WI38 (cell line): Measurements from ENCODE around the gene CEP43.

ENCODE experiments used
- H3K4me3 ChIP-seq: 2 replicates; pipeline ENCODE4 v1.5.1; 2011; ENCODE audit warnings: low read depth, mild to moderate bottlenecking, control low read depth, low read length
- TF ChIP-seq, protein P1 (sequence below): IDR thresholded peaks from 2 replicates; pipeline ENCODE4 v1.5.1; 2012; ENCODE audit warnings: low read depth, mild to moderate bottlenecking, control low read depth, low read length

Gene CEP43

DNA sequence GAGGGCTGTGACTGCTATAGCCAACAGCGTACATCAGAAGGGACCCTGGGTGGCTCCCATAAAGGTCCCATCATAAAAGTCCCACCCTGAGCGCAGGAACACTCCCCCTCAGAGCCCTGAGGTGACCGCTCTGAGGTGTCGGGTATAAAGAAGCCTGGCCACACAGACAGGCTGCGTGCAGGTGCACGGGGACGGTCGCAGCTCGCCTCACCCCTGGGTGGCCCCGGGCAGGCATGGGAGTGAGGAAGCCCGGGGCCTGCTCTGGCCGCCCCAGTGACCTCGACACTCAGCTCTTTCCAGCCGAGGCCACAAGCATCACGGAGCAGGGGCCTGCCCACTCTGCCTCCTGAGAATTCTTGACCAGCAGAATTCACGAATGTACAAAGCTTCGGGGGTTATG, 28.4 kb upstream of the CEP43 start:
- H3K4me3 ChIP-seq = no peak overlapping the region
- TF ChIP-seq, protein P1, sequence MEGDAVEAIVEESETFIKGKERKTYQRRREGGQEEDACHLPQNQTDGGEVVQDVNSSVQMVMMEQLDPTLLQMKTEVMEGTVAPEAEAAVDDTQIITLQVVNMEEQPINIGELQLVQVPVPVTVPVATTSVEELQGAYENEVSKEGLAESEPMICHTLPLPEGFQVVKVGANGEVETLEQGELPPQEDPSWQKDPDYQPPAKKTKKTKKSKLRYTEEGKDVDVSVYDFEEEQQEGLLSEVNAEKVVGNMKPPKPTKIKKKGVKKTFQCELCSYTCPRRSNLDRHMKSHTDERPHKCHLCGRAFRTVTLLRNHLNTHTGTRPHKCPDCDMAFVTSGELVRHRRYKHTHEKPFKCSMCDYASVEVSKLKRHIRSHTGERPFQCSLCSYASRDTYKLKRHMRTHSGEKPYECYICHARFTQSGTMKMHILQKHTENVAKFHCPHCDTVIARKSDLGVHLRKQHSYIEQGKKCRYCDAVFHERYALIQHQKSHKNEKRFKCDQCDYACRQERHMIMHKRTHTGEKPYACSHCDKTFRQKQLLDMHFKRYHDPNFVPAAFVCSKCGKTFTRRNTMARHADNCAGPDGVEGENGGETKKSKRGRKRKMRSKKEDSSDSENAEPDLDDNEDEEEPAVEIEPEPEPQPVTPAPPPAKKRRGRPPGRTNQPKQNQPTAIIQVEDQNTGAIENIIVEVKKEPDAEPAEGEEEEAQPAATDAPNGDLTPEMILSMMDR = no peak

GRCh38 chr6:166971271-166971670, 27.9 kb upstream of the CEP43 start:
- TF ChIP-seq, protein P1 = no peak
- H3K4me3 ChIP-seq = no peak overlapping the region

DNA sequence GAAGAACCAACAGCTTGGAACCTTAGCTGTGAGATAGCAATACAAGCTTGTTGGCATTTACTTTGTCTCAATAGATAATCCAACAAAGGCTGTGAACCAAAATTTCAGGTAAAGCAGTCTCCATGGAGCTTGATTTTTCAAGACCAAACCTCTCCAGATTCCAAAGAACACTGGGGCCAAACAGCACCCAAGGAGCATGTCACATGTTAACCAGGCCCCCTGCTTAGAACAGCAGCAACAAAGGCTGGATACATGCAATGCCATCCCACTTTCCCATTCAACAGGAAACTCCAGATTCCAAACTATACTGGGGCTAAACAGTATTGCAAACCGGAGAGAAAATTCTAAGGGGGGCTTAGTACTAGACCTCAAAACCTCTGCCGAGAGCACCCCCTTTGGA, 27.1 kb upstream of the CEP43 start:
- no peak overlapping the region for H3K4me3 ChIP-seq
- TF ChIP-seq, protein P1 = no peak

GRCh38 chr6:166976636-166977035, 22.6 kb upstream of the CEP43 start:
- TF ChIP-seq, protein P1 = no peak
- H3K4me3 ChIP-seq = no peak overlapping the region

DNA sequence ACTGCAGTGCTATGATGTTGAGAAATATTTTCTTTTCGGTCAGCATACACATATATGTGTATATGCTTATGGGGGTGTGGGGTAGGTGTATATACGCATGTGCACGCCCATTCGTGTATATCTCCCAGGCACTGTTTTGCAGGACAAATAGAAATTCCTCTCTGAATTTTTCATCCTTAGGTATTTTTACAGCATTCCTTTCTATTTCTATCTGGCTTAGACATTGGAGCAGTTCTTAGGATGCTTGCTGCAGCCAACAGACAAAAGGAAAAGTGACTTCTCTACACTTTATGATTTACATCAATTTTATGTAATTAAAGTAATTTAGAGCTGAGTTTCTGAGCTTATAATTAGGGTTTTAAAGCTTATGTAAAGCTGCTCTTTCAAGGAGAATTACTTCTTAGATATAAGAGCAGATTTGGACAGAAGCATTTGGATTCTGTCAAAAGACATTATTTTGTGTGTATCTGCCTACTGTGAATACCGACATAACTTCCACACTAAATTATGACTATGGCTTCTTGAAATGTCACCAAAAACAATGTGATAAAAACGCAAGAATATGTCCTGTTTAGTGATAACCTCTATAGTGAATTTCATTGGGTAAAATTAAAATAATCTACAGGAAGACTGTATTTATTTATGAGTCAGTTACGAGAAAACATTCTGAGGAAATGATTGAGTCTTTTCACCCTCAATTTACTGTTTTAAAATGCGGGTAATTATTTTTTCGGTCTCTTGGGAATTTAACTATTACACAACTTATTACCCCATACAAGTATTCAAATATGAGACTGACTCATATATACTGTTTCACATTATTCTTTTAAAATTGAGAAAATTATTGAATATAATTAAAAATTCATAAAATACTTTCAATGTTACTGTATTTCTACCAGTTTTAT, 21.3 kb upstream of the CEP43 start:
- TF ChIP-seq, protein P1 = no peak
- no peak overlapping the region for H3K4me3 ChIP-seq

GRCh38 chr6:166980738-166981137, 18.5 kb upstream of the CEP43 start:
- no peak overlapping the region for H3K4me3 ChIP-seq
- TF ChIP-seq, protein P1 = no peak

DNA sequence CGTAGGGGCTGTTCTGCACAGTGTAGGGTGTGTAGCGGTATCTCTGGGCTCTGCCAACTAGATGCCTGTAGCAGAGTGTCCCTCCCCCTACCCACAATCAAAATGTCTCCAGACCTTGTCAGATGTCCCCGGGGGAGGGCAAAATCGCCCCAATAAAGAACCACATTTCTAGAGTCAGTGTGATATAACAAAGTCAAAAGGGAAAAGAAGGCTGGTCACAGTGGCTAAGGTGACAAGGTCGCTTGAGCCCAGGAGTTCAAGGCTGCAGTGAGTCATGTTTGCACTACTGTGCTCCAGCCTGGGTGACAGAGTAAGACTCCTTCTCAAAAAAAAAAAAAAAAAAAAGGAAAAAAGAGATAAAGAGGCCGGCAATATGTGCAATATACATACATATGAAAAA, 11.7 kb upstream of the CEP43 start:
- no peak overlapping the region for H3K4me3 ChIP-seq
- TF ChIP-seq, protein P1 = no peak
